ENCODE results near the gene CST5.

The CST5 gene

GRCh38 chr20:23841693-23842092, 37.9 kb downstream of the CST5 start:
- no peak for DNase-seq (ENCODE audit: low spot score)

GRCh38 chr20:23835716-23836115, 43.8 kb downstream of the CST5 start:
- DNase-seq (ENCODE audit: low spot score) = no peak

GRCh38 chr20:23832775-23833513, 46.6 kb downstream of the CST5 start:
- peak; percentile 10 for DNase-seq (ENCODE audit: low spot score)

- peak; percentile 60 for DNase-seq (ENCODE audit: low spot score)
Measured at GRCh38 chr20:23831961-23832360, 47.6 kb downstream of the CST5 start.

- peak; percentile 10 for DNase-seq (ENCODE audit: low spot score)
Measured at GRCh38 chr20:23826541-23827021, 53.0 kb downstream of the CST5 start, which contains the start of gene CST2. TSS of gene CST2 (minus strand) at chr20:23826729. CDS start at chr20:23826660, 69 bp downstream.
